ENCODE measurements around the gene RNF213.

RNF213 gene

DNA sequence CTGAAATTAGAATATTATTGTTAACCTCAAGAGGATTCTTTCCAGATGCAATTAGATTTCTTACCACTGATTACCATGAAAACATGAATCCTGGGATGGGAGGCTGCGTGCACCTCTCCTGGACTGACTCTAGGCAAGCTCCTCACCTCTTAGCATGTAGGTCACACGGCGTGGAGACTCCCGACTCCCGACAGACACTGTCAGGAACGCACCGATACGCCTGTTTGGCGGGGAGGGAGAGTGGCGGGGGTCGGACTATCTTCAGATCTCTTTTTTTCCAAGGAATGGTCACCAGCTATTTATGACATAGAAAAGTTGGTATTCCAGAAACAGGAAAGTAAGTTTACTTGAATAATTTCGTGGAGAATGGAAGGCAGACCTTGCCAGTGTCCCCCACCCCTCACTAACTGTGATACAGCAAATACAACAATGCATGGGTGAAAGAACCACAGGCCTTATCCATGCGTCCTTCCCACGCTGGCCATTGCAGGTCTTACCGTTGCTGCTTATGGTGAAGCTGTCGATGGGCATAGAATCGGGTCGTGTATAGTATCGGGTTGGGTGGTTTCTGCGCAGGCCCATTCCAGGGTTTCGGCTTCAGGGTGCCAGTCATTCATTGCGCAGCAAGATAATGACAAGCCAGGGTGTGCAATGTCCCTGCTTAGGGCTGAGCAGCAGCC lies 91.7 kb downstream of the RNF213 start:
- Histone ChIP-seq H3K27me3 (replicated peaks; ENCODE audit: control insufficient read depth, insufficient read depth, low read length) (no peaks in the 10 kb centered on the region), H3K36me3 (ENCODE audit: control insufficient read depth, insufficient read depth, low read length) (peaks cover 56% of the 10 kb centered on the region), H3K4me3 (replicated peaks; ENCODE audit: low read depth, low read length) (no peak overlapping the region)
- DNase-seq (ENCODE audit: extremely low read depth, insufficient read length), result no peak
- TF ChIP-seq, protein P1, sequence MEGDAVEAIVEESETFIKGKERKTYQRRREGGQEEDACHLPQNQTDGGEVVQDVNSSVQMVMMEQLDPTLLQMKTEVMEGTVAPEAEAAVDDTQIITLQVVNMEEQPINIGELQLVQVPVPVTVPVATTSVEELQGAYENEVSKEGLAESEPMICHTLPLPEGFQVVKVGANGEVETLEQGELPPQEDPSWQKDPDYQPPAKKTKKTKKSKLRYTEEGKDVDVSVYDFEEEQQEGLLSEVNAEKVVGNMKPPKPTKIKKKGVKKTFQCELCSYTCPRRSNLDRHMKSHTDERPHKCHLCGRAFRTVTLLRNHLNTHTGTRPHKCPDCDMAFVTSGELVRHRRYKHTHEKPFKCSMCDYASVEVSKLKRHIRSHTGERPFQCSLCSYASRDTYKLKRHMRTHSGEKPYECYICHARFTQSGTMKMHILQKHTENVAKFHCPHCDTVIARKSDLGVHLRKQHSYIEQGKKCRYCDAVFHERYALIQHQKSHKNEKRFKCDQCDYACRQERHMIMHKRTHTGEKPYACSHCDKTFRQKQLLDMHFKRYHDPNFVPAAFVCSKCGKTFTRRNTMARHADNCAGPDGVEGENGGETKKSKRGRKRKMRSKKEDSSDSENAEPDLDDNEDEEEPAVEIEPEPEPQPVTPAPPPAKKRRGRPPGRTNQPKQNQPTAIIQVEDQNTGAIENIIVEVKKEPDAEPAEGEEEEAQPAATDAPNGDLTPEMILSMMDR (IDR thresholded peaks at IDR 0.05; ENCODE audit: insufficient read depth, low read length, poor library complexity, severe bottlenecking), result no peak

GRCh38 chr17:80352991-80353665 lies 92.5 kb downstream of the RNF213 start:
- peaks cover 56% of the 10 kb centered on the region for H3K36me3 ChIP-seq (ENCODE audit: control insufficient read depth, insufficient read depth, low read length)
- TF ChIP-seq, protein P1 (IDR thresholded peaks at IDR 0.05; ENCODE audit: insufficient read depth, low read length, poor library complexity, severe bottlenecking), result no peak
- DNase-seq (ENCODE audit: extremely low read depth, insufficient read length), result no peak
- H3K27me3 ChIP-seq (replicated peaks; ENCODE audit: control insufficient read depth, insufficient read depth, low read length), result no peaks in the 10 kb centered on the region
- no peak overlapping the region for H3K4me3 ChIP-seq (replicated peaks; ENCODE audit: low read depth, low read length)

DNA sequence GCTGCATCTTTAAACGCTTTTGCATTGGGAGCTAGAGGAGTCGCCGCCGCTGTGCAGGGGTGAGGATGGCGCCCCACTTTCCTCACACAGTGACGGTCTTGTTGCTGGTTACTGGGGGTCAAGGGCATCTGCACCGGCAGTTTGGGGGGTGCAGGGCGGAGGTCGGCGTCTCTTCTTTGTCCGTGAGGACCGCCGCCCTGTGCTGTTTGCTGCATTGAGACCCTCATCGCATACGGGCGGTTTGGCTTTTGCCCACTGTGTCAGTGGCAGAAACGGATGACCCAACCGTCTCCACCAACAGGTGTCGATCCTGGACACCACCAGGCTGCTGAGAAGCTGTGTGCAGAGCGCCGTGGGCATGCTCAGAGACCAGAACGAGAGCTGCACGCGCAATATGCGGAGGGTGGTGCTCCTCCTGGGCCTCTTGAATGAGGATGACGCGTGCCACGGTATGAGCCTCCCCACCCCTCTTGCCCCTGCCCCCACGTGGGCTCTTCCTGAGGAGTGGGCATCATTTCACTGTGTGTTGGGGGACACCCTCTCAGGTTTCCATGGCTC lies 93.1 kb downstream of the RNF213 start:
- no peaks in the 10 kb centered on the region for H3K27me3 ChIP-seq (replicated peaks; ENCODE audit: control insufficient read depth, insufficient read depth, low read length)
- DNase-seq (ENCODE audit: extremely low read depth, insufficient read length), result no peak
- H3K4me3 ChIP-seq (replicated peaks; ENCODE audit: low read depth, low read length), result no peak overlapping the region
- H3K36me3 ChIP-seq (ENCODE audit: control insufficient read depth, insufficient read depth, low read length), result peaks cover 54% of the 10 kb centered on the region
- TF ChIP-seq, protein P1 (IDR thresholded peaks at IDR 0.05; ENCODE audit: insufficient read depth, low read length, poor library complexity, severe bottlenecking), result no peak

- no peaks in the 10 kb centered on the region for H3K27me3 ChIP-seq (replicated peaks; ENCODE audit: control insufficient read depth, insufficient read depth, low read length)
- H3K36me3 ChIP-seq (ENCODE audit: control insufficient read depth, insufficient read depth, low read length), result peaks cover 53% of the 10 kb centered on the region
- TF ChIP-seq, protein P1 (IDR thresholded peaks at IDR 0.05; ENCODE audit: insufficient read depth, low read length, poor library complexity, severe bottlenecking), result no peak
- DNase-seq (ENCODE audit: extremely low read depth, insufficient read length), result no peak
- no peak overlapping the region for H3K4me3 ChIP-seq (replicated peaks; ENCODE audit: low read depth, low read length)
Observed at GRCh38 chr17:80354336-80354735, 93.7 kb downstream of the RNF213 start.

GRCh38 chr17:80356231-80356856 lies 95.7 kb downstream of the RNF213 start:
- TF ChIP-seq, protein P1 (IDR thresholded peaks at IDR 0.05; ENCODE audit: insufficient read depth, low read length, poor library complexity, severe bottlenecking), result no peak
- Histone ChIP-seq H3K36me3 (ENCODE audit: control insufficient read depth, insufficient read depth, low read length) (peaks cover 60% of the 10 kb centered on the region), H3K27me3 (replicated peaks; ENCODE audit: control insufficient read depth, insufficient read depth, low read length) (no peaks in the 10 kb centered on the region), H3K4me3 (replicated peaks; ENCODE audit: low read depth, low read length) (no peak overlapping the region)
- no peak for DNase-seq (ENCODE audit: extremely low read depth, insufficient read length)
